Sigmoid colon (tissue), 4 donors: ENCODE data around the gene MYBPC1.
A peak's percentile ranks its signal among the peaks of the same experiment; 100 is the strongest.

ENCODE experiments used
- POLR2AphosphoS5 ChIP-seq, 4 donors: sonication (generic); formaldehyde crosslinking; IDR thresholded peaks; one replicate each; pipeline ENCODE4 v1.6.1; 2017; ENCODE audit warnings: antibody characterized with exemption in 4 of 4
- TF ChIP-seq, protein P1 (sequence below), 4 experiments: fragments of 450-650 bp in 3 of 4; fragments of 200-600 bp in 1 of 4; IDR thresholded peaks; one replicate each; pipeline ENCODE4 v1.5.1; 2016 to 2019; ENCODE audit warnings: antibody characterized with exemption in 4 of 4, mild to moderate bottlenecking in 3 of 4, moderate library complexity in 2 of 4

DNA sequence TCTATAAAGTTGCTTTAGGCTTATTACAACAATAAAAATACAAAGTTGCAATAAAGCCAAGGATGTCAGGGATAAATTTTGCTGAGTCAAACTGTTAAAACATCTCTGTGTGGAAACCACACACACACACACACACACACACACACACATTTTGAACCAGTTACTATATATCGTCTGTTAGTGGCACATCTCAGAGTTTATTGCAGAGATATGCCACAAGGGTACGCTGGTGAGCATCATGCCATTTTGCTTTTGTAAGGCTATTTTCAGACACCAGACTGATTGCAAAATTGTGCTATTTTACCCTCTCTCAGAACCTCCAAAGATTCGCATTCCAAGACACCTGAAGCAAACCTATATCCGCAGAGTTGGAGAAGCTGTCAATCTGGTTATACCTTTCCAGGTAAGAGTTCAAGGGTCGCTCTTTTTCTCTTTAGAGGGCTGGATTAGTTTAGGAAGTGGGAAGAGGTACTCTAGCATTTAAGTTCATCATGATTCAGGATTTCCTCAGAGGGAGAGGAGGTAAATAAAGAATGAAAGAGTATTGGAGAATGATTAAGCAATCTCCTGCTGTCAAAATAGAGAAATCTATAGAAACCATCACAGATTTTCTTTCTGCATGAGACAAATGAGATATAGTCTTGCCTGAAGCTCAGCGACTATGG is 75.4 kb downstream of the MYBPC1 start:
- TF ChIP-seq, protein P1, sequence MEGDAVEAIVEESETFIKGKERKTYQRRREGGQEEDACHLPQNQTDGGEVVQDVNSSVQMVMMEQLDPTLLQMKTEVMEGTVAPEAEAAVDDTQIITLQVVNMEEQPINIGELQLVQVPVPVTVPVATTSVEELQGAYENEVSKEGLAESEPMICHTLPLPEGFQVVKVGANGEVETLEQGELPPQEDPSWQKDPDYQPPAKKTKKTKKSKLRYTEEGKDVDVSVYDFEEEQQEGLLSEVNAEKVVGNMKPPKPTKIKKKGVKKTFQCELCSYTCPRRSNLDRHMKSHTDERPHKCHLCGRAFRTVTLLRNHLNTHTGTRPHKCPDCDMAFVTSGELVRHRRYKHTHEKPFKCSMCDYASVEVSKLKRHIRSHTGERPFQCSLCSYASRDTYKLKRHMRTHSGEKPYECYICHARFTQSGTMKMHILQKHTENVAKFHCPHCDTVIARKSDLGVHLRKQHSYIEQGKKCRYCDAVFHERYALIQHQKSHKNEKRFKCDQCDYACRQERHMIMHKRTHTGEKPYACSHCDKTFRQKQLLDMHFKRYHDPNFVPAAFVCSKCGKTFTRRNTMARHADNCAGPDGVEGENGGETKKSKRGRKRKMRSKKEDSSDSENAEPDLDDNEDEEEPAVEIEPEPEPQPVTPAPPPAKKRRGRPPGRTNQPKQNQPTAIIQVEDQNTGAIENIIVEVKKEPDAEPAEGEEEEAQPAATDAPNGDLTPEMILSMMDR (IDR thresholded peaks at IDR 0.05): peak; percentile 31 to 41 (median 36)
- no peak for TF ChIP-seq POLR2AphosphoS5 (IDR thresholded peaks at IDR 0.05)
